Trophoblast cell (in vitro differentiated cells and primary cell): ENCODE data around the gene SMAP1.

Source experiments
- DNase-seq, 2 donors: peaks; one replicate each; pipeline ENCODE4 v3.0.0-alpha.2; 2016
- H2AFZ ChIP-seq: 2 replicates; pipeline ENCODE4 v1.6.1; 2013; ENCODE audit warnings: low read length, moderate library complexity, mild to moderate bottlenecking; ENCODE audit not compliant: insufficient read depth, poor library complexity
- H2AK5ac ChIP-seq: 2 replicates; pipeline ENCODE4 v1.6.1; 2013; ENCODE audit warnings: mild to moderate bottlenecking, low read length
- H2BK120ac ChIP-seq: 2 replicates; pipeline ENCODE4 v1.6.1; 2013; ENCODE audit warnings: low read length, mild to moderate bottlenecking, moderate library complexity; ENCODE audit not compliant: insufficient read depth, poor library complexity
- H2BK12ac ChIP-seq: 2 replicates; pipeline ENCODE4 v1.6.1; 2013; ENCODE audit warnings: mild to moderate bottlenecking, low read length, moderate library complexity
- H2BK5ac ChIP-seq: 2 replicates; pipeline ENCODE4 v1.6.1; 2013; ENCODE audit warnings: low read length, low read depth, moderate library complexity, mild to moderate bottlenecking; ENCODE audit not compliant: poor library complexity
- H3K14ac ChIP-seq: 2 replicates; pipeline ENCODE4 v1.6.1; 2013; ENCODE audit warnings: mild to moderate bottlenecking, low read length
- H3K18ac ChIP-seq: 2 replicates; pipeline ENCODE4 v1.6.1; 2013; ENCODE audit warnings: mild to moderate bottlenecking, low read length
- H3K23ac ChIP-seq: 2 replicates; pipeline ENCODE4 v1.6.1; 2013; ENCODE audit warnings: low read length
- H3K27ac ChIP-seq: 2 replicates; pipeline ENCODE4 v1.5.1; 2013; ENCODE audit warnings: low read depth, mild to moderate bottlenecking, inconsistent platforms, low read length, moderate library complexity
- H3K27me3 ChIP-seq: 2 replicates; pipeline ENCODE4 v1.6.1; 2013; ENCODE audit warnings: inconsistent platforms, mild to moderate bottlenecking, low read length, moderate library complexity; ENCODE audit not compliant: insufficient read depth
- H3K36me3 ChIP-seq, 2 experiments: 1 replicate in 1 of 2; 2 replicates in 1 of 2; pipeline ENCODE4 v1.6.1; 2013; ENCODE audit warnings: low read length in 2 of 2, mild to moderate bottlenecking in 2 of 2, moderate library complexity in 1 of 2; ENCODE audit not compliant: insufficient read depth in 2 of 2, control insufficient read depth in 1 of 2
- H3K4ac ChIP-seq: 2 replicates; pipeline ENCODE4 v1.6.1; 2013; ENCODE audit warnings: low read depth, mild to moderate bottlenecking, low read length, moderate library complexity
- H3K4me1 ChIP-seq, 2 experiments: 1 replicate in 1 of 2; 2 replicates in 1 of 2; pipeline ENCODE4 v1.6.1; 2013; ENCODE audit warnings: low read length in 2 of 2, mild to moderate bottlenecking in 2 of 2, moderate library complexity in 1 of 2; ENCODE audit not compliant: insufficient read depth in 2 of 2, control insufficient read depth in 1 of 2
- H3K4me2 ChIP-seq: 2 replicates; pipeline ENCODE4 v1.6.1; 2013; ENCODE audit warnings: inconsistent platforms, mild to moderate bottlenecking, low read length, moderate library complexity
- H3K4me3 ChIP-seq: 2 replicates; pipeline ENCODE4 v1.5.1; 2013; ENCODE audit warnings: mild to moderate bottlenecking, low read depth, low read length, inconsistent platforms
- H3K79me1 ChIP-seq: one replicate; pipeline ENCODE4 v1.6.1; 2013; ENCODE audit warnings: low read length
- H3K79me2 ChIP-seq: 2 replicates; pipeline ENCODE4 v1.6.1; 2013; ENCODE audit warnings: low read length, mild to moderate bottlenecking; ENCODE audit not compliant: control insufficient read depth, insufficient read depth, poor library complexity
- H3K9ac ChIP-seq: 2 replicates; pipeline ENCODE4 v1.6.1; 2013; ENCODE audit warnings: mild to moderate bottlenecking, low read length
- H3K9me3 ChIP-seq: 2 replicates; pipeline ENCODE4 v1.6.1; 2013; ENCODE audit warnings: low read depth, mild to moderate bottlenecking, control low read depth, inconsistent platforms, low read length; ENCODE audit not compliant: insufficient read depth
- H4K12ac ChIP-seq: 2 replicates; pipeline ENCODE4 v1.6.1; 2013; ENCODE audit warnings: low read depth, mild to moderate bottlenecking, low read length, moderate library complexity
- H4K8ac ChIP-seq: 2 replicates; pipeline ENCODE4 v1.6.1; 2013; ENCODE audit warnings: low read depth, mild to moderate bottlenecking, low read length, moderate library complexity
- H4K91ac ChIP-seq: one replicate; pipeline ENCODE4 v1.6.1; 2013; ENCODE audit warnings: low read depth, mild to moderate bottlenecking, low read length, moderate library complexity
- WGBS: extraction: QIAGEN DNeasy Blood & Tissue Kit; methylation state at CpG from one replicate; pipeline ENCODE4 v1.1.7; 2013; ENCODE audit warnings: missing lambda C conversion rate; ENCODE audit not compliant: insufficient read length, insufficient coverage; ENCODE audit errors: extremely low coverage; 5-methylcytosine and 5-hydroxymethylcytosine counted together

Gene SMAP1

DNA sequence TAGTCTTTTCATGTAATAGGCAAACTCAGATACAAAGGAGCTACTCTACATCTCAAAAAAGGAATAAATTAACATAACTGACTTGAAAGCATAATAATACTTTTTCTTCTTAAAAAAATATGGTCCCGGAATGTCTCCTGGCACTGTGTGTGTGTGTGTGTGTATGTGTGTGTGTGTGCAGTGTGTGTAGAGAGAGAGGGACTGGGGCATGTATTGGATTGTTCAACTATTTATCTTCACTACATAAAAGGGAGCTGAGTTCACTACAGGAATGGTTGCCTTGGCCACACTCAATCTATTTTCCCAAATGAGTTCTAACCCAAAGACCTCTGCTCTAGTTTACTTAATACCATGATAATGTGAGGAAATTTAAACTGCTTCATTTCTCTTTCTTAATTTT, 238.1 kb downstream of the SMAP1 start:
- no peak overlapping the region for H4K12ac ChIP-seq
- H3K4me3 ChIP-seq = no peak overlapping the region
- no peak overlapping the region for H2BK12ac ChIP-seq
- DNase-seq = no peak
- peaks cover 2% of the 10 kb centered on the region for H3K9me3 ChIP-seq
- H3K14ac ChIP-seq = no peak overlapping the region
- H3K4ac ChIP-seq = no peak overlapping the region
- H3K23ac ChIP-seq = no peak overlapping the region
- H2BK5ac ChIP-seq = no peak overlapping the region
- no peak overlapping the region for H3K18ac ChIP-seq
- H2BK120ac ChIP-seq = no peak overlapping the region
- H3K27ac ChIP-seq = no peak overlapping the region
- no peaks in the 10 kb centered on the region for H3K79me1 ChIP-seq
- no peak overlapping the region for H2AK5ac ChIP-seq
- H3K79me2 ChIP-seq = no peaks in the 10 kb centered on the region
- no peak overlapping the region for H3K9ac ChIP-seq
- H4K91ac ChIP-seq = no peak overlapping the region
- no peaks in the 10 kb centered on the region for H3K36me3 ChIP-seq
- no peaks in the 10 kb centered on the region for H3K4me1 ChIP-seq
- H2AFZ ChIP-seq = no peak overlapping the region
- WGBS = no CpG with 5 or more reads among the region's 1 CpG
- no peak overlapping the region for H3K4me2 ChIP-seq
- no peaks in the 10 kb centered on the region for H3K27me3 ChIP-seq
- no peak overlapping the region for H4K8ac ChIP-seq
